HG03095 (cell line): ENCODE results near the gene ANKRD11.
"Not testable (repeated sequence)": the region's sequence is repeated elsewhere in the genome, so short reads cannot be mapped to it uniquely, and the experiment has no call there.

Experiments
- ATAC-seq: cut with Tn5 transposase; IDR thresholded peaks from one replicate; pipeline ENCODE4 v1.9.1; 2021; ENCODE audit warnings: moderate library complexity; ENCODE audit not compliant: unreplicated experiment

ANKRD11 gene

GRCh38 chr16:89434490-89434889 lies 55.9 kb downstream of the ANKRD11 start:
- no peak for ATAC-seq

GRCh38 chr16:89433363-89433984 lies 56.9 kb downstream of the ANKRD11 start:
- ATAC-seq = not testable (repeated sequence)

- ATAC-seq = no peak
Measured at GRCh38 chr16:89431630-89432029, 58.7 kb downstream of the ANKRD11 start.

GRCh38 chr16:89431158-89431584 lies 59.2 kb downstream of the ANKRD11 start:
- no peak for ATAC-seq

GRCh38 chr16:89430436-89431157 lies 59.8 kb downstream of the ANKRD11 start:
- no peak for ATAC-seq

GRCh38 chr16:89428605-89429004 lies 61.8 kb downstream of the ANKRD11 start:
- not testable (repeated sequence) for ATAC-seq

GRCh38 chr16:89426736-89427530 lies 63.4 kb downstream of the ANKRD11 start:
- ATAC-seq = no peak

GRCh38 chr16:89425523-89425922 lies 64.8 kb downstream of the ANKRD11 start:
- no peak for ATAC-seq

GRCh38 chr16:89423681-89424260 lies 66.6 kb downstream of the ANKRD11 start:
- no peak for ATAC-seq

- peak; percentile 57 for ATAC-seq
Measured at GRCh38 chr16:89422905-89423630, 67.3 kb downstream of the ANKRD11 start.

GRCh38 chr16:89422527-89422904 lies 67.8 kb downstream of the ANKRD11 start:
- ATAC-seq = peak; percentile 57

- not testable (repeated sequence) for ATAC-seq
Measured at GRCh38 chr16:89421300-89421699, 69.1 kb downstream of the ANKRD11 start.

- ATAC-seq = no peak
Measured at GRCh38 chr16:89420204-89420603, 70.2 kb downstream of the ANKRD11 start.

GRCh38 chr16:89418352-89418751 lies 72.0 kb downstream of the ANKRD11 start:
- no peak for ATAC-seq

GRCh38 chr16:89417352-89417751 lies 73.0 kb downstream of the ANKRD11 start:
- ATAC-seq = no peak

- ATAC-seq = no peak
Measured at GRCh38 chr16:89413811-89414585, 76.4 kb downstream of the ANKRD11 start.

GRCh38 chr16:89412811-89413210 lies 77.5 kb downstream of the ANKRD11 start:
- no peak for ATAC-seq

GRCh38 chr16:89411335-89411850 lies 79.0 kb downstream of the ANKRD11 start:
- no peak for ATAC-seq

- ATAC-seq = no peak
Measured at GRCh38 chr16:89410794-89411309, 79.5 kb downstream of the ANKRD11 start.
